Forelimb muscle (tissue), 1 donor: ENCODE results near the gene PPP1R14C. TPM values are rescaled to one million over a fixed set of nuclear protein-coding genes. Genes with fewer than 3 reads are reported as not detected.
"Not testable (repeated sequence)": the region's sequence is repeated elsewhere in the genome, so short reads cannot be mapped to it uniquely, and the experiment has no call there.

Experiments used
- DNase-seq: peaks from one replicate; pipeline ENCODE4 v3.0.0-alpha.2; 2013; ENCODE audit warnings: low read depth
- polyA plus RNA-seq: library from polyadenylated mRNA; unstranded; fragments of 120-200 nt; gene quantifications from one replicate; pipeline ENCODE4 v1.2.1, GENCODE V29; 2013; ENCODE audit not compliant: insufficient read length

The PPP1R14C gene
- polyA plus RNA-seq, 1 donor: 55.8 TPM

DNA sequence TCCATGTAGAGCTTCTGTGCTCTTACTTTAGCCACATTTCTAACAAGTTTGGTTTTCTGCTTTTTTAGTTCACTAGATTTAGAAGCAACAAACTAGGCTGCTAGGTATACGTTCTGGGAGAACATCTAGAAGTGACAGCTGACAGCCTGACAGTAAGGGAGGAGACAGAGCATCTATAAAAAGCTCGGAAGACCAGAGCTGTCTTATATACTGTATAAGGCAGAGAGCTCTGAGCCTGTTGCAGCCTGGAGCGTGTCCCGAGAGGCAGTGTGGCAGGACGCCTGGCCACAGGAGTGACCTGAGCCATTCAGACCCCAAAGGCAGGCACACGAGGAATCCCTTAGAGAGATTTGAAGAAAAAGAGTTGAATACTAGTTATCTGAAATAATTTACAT lies 24.6 kb downstream of the PPP1R14C start:
- DNase-seq: no peak

DNA sequence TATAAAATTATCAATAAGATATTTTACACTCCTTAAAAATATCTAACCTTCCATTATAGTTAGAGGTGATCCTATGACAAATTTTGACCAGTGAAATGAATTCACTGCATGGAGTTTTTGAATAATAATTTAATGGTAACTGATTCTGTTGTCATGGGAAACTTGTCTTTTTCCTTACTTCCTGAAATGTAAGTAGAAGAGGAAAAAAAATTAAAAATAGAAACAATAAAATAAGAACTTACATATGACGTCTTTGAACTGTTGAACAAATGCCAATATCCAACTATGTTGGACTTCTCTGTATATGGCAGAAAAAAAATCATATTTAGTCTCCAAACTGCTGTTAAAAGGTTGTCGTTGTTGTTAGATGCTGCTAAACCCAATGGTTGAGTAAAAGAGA lies 26.3 kb downstream of the PPP1R14C start:
- DNase-seq: no peak

DNA sequence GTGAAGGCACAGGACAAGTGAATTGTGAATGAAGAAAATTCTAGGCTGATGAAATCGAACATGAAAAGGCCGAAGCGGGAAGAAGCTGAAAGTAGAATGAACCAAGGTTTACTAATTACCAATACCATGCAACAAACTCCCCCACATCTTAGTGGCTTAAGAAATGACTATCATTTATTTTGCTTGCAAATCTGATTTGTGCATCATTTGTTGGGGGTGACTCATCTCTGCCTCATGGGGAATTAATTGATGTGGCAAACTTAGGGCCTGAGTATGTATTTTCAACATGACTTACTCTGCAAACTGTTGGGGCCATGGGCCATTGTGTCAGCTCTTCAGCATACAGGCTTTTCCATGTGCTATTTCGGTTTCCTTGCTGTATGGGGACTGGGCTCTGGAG lies 26.8 kb downstream of the PPP1R14C start:
- DNase-seq: no peak

DNA sequence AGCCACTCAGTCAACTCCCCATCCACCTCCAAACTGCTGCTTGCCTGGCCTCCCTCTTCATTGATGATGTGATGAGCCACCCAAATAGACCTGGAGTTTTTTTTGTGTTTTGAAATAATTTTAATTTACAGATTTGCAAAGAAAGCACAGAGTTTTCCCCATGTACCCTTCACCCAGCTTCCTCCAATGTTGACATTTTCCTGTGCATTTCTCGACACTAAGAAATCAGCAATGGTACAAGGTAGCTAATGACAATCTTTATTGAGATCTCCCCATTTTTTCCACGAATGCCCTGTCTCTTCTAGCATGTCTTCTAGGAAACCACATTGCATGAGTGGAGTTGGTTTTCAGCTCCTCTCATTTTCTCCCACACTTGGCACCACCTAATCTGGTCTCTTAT lies 30.1 kb downstream of the PPP1R14C start:
- no peak for DNase-seq

DNA sequence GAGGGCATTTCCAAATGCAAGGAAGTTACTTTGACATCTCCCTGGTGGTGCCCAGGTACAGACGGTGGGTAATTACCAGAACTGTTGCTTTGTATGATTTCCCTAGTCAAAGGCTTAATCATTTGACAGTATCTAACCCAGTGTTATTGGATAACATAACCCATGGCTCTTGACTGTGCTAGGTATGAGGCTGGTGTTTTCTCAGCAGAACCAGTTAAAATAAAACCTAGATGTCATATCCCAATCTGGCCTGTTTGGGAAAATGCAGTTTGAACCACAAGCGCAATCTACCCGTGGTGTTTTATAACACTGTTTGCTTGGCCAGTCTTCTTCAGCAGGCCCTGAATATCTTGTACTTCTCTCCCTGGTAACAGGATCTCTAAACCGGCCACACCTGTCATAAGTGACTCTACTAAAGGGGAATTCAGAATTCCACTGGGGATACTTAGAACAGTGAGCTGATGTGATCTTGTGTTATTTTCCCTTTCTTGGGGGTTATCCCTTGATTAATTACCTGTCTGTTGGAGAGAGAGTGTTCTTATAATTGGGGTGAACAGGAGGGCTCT lies 32.8 kb downstream of the PPP1R14C start:
- DNase-seq: no peak

DNA sequence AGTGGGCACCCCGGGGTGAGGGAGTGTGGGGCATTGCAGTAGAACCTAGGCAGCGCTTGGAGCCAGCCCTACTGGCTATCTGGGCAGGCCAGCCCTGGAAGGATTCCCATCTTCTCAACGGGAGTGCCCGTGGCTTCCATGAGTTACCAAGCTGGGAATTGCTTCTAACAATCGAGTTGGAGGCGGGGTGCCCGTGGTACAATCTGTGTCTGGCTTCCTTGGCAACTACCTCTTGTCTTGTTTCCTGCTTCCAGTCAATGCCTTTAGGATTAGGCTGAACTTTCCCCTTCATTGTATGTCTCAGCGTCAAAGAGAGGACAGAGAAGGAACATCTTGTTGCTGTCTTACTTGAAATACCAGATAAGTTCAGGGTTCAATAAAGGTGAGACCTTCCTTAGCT lies 33.3 kb downstream of the PPP1R14C start:
- no peak for DNase-seq

DNA sequence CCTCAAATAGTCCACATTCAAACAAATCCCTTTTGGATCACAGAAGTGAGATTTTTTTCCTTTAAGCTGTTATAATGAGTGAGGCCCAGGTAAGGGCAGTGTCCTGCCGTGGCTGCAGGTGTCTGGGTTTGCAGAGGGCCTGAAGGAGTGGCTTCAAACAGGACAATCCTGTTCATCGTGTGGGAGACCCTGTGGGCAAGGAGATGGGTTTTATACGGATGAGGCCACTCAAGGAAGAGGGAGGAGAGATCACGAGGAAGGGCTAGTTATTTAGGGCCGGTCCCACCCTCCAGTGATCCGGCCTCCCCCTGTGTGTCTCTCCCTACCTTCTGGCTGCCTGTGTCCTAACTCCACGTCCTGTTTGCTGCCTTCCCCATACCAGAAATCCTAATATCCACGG lies 33.8 kb downstream of the PPP1R14C start:
- DNase-seq: no peak

DNA sequence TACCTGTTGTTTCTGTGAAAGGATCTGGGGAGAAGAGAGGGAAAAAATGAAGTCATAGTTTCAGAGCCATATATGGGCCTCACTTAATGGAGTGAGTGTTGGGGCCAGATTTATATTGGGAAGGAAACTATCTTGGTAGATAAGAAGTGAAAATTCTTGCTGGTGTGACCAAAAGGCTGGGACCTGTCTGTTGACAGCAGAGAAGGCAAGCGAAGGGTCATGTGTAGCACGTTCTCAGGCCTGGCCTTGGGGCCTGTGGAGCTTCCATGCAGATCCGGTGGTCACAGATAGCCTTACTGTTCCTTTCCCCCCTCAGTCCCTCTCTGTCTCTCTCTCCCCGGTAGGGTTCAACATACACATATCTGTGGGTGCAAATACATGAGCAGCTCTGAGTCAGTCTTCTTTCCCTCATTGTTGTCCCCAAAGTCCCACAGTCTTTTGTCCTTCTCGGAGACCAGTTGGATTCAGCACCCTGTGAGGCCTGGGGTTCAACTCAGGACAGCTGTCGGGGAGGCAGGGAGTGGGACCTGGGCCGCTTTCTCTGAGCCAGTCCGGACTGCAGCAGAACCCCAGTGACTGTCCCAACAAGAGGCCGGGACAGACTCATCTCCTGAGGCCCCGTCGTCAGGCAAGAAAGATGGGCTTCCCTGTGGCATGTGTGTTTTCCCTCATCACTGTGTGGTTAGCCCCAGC lies 34.6 kb downstream of the PPP1R14C start:
- DNase-seq: no peak

DNA sequence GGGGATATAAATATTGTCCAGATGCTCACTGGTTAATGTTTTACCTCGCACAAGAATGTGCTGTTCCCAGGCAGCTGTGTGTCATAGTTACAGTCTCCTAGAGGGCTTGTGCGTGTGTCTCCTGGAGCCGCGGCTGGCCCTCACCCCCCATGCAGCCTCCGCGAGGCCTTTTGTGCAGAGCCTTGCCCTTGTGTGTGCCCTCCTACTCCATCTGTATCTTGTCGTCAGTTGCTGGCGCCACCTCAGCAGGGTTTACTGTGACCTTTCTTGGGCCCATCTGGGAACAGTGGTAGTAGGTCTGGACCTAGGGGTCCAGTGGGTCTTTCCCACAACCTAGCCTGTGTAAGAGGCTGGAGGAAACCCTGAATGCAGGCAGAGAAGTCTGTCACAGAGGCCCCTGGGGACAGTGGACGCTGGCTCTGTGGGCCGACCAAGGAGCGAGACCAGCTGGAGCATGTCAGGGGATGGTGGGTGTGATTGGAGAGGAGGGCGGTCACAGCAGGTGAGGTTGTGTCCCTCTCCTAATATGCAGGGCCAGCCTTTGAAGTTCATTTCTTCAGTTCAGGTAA lies 35.2 kb downstream of the PPP1R14C start:
- DNase-seq: no peak

DNA sequence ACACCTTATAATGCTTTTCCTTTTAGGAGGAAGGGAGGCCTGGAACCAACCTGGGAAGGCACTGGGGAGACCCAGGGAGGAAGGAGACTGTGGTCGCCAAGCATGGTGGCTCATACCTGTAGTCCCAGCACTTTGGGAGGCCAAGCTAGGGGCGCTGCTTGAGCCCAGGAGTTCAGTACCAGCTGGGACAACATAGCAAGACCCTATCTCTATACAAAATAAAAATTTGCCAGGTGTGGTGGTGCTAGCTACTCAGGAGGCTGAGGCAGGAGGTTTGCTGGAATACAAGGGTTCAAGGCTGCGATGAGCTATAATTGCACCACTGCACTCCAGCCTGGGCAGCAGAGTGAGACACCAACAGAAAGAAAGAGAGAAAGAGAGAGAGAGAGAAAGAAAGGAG lies 36.2 kb downstream of the PPP1R14C start:
- no peak for DNase-seq

DNA sequence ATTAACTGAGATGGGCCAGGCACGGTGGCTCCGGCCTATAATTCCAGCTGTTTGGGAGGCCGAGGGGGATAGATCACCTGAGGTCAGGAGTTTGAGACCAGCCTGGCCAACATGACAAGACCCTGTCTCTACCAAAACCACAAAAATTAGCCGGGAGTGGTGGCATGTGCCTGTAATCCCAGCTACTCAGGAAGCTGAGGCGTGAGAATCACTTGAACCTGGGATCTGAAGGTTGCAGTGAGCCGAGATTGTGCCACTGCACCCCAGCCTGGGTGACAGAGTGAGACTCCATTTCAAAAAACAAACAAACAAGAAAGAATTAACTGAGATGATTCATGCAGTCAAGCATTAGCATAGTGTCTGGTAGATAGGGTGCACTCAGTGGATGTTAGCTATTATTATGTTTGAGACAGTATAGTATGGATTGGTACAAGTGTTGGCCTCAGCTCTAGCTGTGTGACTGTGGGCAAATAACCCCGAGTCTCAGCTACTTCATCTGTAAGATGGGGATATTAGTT lies 37.1 kb downstream of the PPP1R14C start:
- DNase-seq: not testable (repeated sequence)

DNA sequence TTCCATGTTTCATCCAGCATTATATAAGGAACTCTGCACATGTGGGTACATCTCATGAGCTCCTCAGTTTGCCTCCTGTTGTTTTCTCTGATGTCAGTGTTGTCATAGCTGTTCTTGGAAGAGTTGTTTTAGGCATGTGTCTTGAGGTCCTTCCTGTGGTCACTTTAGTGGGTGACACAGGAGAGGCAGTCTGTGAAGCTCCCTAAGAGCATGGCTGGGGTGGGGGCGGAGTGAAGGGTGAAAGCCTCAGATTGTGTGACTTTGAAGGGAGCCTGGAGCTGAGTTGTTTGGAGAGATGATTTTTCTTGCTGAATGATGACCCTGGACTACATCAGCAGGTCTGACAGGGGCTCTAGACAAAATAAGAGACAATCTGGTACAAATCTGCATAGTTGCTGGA lies 37.7 kb downstream of the PPP1R14C start:
- no peak for DNase-seq

DNA sequence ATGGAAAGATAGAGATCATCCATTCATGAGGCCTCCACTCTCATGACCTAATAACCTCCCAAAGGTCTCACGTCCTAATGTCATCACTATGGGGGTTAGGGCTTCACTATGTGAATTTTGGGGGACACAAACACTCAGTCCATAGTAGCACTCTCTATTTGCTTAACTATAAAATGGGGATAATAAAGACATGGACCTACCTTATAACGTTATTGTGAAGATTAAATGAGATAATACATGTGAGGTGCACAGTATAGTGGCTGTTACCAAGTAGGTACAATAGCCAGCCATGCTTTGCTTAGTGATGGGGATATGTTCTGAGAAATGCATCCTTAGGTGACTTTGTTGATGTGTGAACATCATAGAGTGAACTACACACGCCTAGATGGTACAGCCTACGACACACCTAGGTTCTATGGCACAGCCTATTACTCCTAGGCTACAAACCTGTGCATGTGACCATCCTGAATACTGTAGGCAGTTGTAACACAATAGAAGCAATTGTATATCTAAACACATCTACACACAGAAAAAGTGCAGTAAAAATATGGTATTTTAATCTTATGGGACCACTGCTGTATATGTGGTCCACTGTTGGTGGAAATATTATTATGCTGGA lies 39.7 kb downstream of the PPP1R14C start:
- DNase-seq: no peak

DNA sequence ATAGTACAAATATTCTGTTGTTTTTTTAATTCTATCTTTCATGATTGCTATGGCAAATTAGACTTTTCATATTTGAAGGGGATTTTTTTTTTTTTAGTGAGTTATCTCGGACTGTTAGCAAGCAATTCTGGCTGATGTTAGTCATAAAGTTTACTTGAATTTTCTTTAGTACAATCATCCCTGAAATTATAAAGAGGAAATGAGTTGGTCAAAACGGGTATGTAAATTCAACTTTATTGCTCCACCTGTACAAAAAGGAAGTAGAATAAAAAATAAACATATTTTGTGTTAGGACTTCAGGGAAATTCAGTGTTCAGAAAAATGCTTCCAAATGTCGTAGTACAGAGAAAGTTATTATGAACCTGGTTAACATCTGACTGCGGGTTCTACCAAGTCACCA lies 40.3 kb downstream of the PPP1R14C start:
- no peak for DNase-seq

DNA sequence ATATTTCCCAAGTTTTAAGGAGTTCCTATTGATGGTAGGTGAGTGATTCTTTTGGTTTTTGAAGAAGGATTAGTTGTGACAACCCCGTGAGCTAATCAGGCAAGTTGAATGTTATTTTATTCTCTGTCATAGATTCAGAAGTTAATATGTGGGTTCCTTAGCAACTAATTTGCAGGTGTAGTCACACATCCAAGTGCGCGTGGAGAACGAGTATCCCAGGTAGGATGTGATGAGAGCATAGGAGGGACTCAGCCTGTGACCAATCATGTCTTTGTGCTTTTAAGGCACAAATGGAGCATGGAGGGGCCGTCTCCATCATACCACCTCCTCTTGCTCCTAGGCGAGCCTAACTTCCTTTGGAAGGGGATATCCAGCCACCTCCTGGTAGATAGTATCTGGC lies 41.1 kb downstream of the PPP1R14C start:
- DNase-seq: no peak

DNA sequence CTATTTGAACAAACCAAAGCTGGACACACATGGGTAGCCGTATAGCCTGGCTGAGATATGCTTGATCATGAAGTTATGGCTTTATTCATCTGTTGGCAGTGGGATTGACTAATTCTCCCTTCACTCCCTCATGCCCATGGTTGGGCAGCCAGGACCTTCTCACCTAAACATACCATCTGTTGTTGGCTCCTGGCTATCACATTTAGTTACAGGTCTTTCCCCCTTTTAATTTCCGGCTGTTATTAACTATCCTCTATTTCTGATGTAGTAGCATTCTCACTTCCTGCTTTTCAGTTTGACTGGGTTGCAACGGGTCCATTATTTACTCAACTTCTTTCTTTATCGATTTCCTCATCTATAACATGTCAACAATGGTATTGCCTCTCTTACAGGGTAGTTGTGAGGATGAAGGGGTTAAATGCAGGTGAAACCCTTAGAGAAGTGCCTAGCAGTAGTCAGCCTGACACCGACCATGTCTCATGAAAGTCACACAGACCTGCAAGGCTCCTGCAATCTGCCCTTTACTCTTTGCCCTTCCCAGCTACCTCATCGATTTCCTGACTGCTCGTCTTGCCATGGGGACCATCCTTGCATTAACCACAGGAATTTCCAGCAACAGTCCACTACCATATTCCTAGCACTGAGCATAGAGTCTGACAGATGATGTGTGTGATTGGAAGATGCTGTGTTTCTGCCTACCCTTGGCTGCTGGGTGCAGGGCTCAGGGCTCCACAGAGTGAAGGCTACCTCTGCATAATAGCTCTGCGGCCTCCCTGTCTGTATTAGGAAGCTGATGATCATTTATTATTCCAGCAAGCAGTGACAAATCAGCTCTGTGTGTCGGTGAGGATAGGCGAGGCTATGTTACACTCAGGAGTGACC lies 42.2 kb downstream of the PPP1R14C start:
- DNase-seq: no peak

DNA sequence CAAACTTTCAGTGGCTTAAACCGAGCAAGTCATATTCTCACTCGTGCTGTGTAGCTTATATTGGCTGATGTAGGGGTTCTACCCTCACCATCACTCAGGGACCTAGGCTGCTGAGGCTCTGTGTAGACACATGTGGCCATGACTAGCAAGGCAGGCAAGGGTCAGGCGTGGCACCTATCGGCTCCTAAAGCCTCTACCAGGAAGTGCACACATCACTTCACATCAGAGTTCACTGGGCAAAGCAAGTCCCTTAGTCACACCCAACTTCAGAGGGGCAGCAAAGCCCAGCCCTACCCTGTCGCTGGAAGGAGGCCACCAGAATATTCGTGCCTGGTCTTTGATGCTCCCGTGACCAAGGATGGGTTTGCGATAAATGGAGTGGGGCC lies 42.9 kb downstream of the PPP1R14C start:
- no peak for DNase-seq

DNA sequence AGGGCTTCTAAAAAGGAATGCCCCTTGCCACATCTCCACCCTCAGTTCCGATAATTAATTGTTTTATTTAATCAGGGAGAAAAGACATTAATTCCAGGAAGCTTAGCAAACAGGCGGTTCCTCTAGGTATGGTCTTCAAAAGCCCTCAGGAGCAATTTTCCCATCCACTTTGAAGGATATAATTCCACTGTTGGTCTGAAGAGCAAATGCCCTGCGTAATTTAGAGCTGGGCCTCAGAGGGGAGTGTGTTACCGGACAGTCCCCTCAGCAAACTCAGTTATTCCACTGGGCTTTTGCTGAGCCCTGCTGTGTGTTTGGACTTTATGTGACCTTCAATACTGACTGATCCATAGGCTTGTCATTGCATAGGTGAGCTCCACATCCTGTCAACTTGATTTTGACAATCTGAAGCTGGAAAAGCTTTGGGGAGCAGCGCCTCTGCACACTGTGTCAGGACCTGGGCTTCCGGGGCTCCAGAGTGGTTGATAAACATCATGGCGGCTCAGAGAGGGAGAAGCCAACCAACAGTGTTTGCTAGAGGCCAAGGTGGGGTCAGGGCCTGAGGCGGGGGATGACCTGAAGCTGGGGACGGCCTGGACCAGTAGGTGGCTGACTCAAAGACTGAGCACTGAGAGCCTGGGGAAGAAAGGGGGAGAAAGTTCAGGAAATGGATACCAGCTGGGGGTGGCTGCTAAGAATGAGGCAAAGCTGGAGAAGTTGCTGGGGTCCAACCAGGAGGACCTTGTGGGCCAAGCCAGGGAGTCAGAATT lies 43.5 kb downstream of the PPP1R14C start:
- DNase-seq: no peak

DNA sequence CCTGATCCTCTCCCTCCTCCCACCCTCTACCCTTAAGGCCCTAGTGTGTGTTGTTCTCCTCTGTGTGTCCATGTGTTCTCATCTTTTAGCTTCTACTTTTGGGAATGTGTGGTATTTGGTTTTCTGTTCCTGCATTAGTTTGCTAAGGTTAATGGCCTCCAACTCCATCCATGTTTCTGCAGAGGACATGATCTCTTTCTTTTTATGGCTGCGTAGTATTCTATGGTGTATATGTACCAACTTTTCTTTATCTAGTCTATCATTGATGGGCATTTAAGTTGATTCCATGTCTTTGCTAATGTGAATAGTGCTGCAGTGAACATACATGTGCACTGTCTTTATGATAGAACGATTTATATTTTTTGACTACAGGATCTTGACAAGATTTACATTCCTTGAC lies 44.6 kb downstream of the PPP1R14C start:
- not testable (repeated sequence) for DNase-seq

DNA sequence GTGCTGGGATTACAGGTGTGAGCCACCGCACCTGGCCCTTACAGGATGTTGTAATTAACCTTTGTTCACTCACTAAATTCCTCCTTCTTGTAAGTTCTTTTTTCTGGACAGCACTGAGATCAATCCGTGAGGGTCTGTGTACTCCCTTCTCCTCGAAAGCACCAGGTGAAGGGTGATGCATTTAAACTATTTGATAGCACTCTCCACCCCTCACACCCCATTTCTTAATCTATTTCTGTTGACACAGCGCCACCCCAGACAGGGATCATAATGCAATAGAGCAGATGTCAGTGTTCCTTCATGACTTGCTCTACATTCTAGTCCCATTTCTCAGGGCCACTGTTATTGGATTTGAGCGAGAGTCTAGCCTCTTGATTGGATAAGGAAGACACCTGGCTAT lies 46.3 kb downstream of the PPP1R14C start:
- DNase-seq: no peak

DNA sequence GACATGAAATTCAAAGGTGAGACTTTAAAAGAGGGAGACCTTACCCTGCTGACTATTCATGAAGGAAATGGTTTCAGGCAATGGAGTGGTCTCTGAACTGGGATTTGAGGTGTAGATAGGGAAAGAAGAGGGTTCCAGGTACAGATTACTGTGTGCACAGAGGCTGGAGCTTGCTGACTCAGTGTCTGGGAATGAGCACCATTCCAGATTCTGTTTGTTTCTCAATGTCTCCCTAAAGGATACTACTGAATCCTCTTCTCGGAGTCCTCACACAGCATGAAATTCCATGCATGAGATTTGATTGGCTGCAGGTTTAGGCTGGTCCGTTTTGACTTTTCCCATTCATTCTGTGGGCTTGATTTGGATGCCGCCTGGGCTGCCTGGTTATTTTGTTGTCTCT lies 49.0 kb downstream of the PPP1R14C start:
- DNase-seq: no peak
